Effector memory CD8-positive, alpha-beta T cell (primary cell): ENCODE data around the gene F11.
"Not testable (repeated sequence)": the region's sequence is repeated elsewhere in the genome, so short reads cannot be mapped to it uniquely, and the experiment has no call there.

Experiments
- ATAC-seq: fragments of 150-1000 bp; cut with Tn5 transposase; replicated peaks from 2 replicates; pipeline ENCODE4 v1.10.0; 2021; ENCODE audit warnings: mild to moderate bottlenecking, moderate library complexity
- DNase-seq, 3 experiments: peaks; one replicate each; pipeline ENCODE4 v3.0.0; 2021
- H3K27ac Mint-ChIP-seq, 2 donors: one replicate each; pipeline ENCODE4 v1.8.0; 2022; ENCODE audit warnings: mild to moderate bottlenecking in 2 of 2, mixed read lengths in 2 of 2, moderate library complexity in 2 of 2
- H3K27me3 Mint-ChIP-seq, 2 donors: one replicate each; pipeline ENCODE4 v1.8.0; 2022; ENCODE audit warnings: mixed read lengths in 2 of 2
- H3K36me3 Mint-ChIP-seq: one replicate; pipeline ENCODE4 v1.8.0; 2022; ENCODE audit warnings: mild to moderate bottlenecking, moderate library complexity, mixed read lengths; ENCODE audit not compliant: insufficient read depth
- H3K4me1 Mint-ChIP-seq, 2 donors: one replicate each; pipeline ENCODE4 v1.8.0; 2022; ENCODE audit warnings: low read depth in 2 of 2, mixed read lengths in 2 of 2
- H3K4me3 Mint-ChIP-seq, 2 donors: one replicate each; pipeline ENCODE4 v1.8.0; 2022; ENCODE audit warnings: mild to moderate bottlenecking in 2 of 2, mixed read lengths in 2 of 2, moderate library complexity in 2 of 2
- H3K9me3 Mint-ChIP-seq, 2 donors: one replicate each; pipeline ENCODE4 v1.8.0; 2022; ENCODE audit warnings: mixed read lengths in 2 of 2

The F11 gene

DNA sequence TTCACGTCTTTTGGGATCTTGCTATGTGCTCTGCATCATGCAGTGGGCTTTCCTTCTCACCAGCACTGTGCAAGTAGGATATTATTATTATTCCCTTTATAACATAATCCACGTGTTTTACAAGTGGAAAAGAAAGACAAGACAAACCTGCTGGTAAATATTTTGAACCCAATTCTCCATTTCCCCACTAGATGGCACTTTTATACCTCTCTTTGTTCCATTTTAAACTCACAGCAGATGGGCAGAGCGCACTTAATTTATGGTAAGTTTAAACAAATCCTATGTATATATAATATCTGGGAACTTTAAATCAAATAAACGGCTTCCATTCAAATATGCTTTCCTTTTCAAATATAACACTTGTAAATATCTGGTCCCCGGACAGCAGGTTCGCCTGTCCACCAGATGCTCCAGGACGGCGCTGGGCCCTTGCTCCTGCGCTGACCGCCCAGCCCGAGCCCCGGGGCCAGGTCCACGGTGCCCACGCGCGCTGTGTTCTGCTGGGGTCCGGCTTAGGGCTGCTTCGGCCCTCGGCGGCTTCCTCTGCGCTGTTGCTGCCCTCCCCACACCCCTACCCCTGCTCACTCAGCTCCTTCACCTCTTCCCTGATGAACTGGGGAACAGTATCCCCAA lies 31.1 kb downstream of the F11 start:
- peaks cover 34 to 66% of the 10 kb centered on the region in 2 donors for H3K27me3 Mint-ChIP-seq
- H3K27ac Mint-ChIP-seq, result no peak overlapping the region
- ATAC-seq (no peak), DNase-seq (no peak)
- H3K9me3 Mint-ChIP-seq, result no peaks in the 10 kb centered on the region
- H3K36me3 Mint-ChIP-seq, result no peaks in the 10 kb centered on the region
- H3K4me1 Mint-ChIP-seq, result peaks cover 3 to 4% of the 10 kb centered on the region in 2 donors
- no peak overlapping the region for H3K4me3 Mint-ChIP-seq

GRCh38 chr4:186298031-186298647 lies 32.1 kb downstream of the F11 start:
- ATAC-seq, result no peak
- Mint-ChIP-seq H3K4me1 (peaks cover 3 to 4% of the 10 kb centered on the region in 2 donors), H3K9me3 (no peaks in the 10 kb centered on the region), H3K27ac (no peak overlapping the region), H3K27me3 (peaks cover 38 to 62% of the 10 kb centered on the region in 2 donors), H3K4me3 (no peak overlapping the region), H3K36me3 (no peaks in the 10 kb centered on the region)
- DNase-seq, result no peak

- H3K4me1 Mint-ChIP-seq, result peaks cover 3 to 4% of the 10 kb centered on the region in 2 donors
- no peak for ATAC-seq
- no peak for DNase-seq
- H3K27me3 Mint-ChIP-seq, result peaks cover 38 to 62% of the 10 kb centered on the region in 2 donors
- no peak overlapping the region for H3K27ac Mint-ChIP-seq
- H3K36me3 Mint-ChIP-seq, result no peaks in the 10 kb centered on the region
- no peaks in the 10 kb centered on the region for H3K9me3 Mint-ChIP-seq
- H3K4me3 Mint-ChIP-seq, result no peak overlapping the region
Observed at GRCh38 chr4:186299291-186299690, 33.3 kb downstream of the F11 start.

DNA sequence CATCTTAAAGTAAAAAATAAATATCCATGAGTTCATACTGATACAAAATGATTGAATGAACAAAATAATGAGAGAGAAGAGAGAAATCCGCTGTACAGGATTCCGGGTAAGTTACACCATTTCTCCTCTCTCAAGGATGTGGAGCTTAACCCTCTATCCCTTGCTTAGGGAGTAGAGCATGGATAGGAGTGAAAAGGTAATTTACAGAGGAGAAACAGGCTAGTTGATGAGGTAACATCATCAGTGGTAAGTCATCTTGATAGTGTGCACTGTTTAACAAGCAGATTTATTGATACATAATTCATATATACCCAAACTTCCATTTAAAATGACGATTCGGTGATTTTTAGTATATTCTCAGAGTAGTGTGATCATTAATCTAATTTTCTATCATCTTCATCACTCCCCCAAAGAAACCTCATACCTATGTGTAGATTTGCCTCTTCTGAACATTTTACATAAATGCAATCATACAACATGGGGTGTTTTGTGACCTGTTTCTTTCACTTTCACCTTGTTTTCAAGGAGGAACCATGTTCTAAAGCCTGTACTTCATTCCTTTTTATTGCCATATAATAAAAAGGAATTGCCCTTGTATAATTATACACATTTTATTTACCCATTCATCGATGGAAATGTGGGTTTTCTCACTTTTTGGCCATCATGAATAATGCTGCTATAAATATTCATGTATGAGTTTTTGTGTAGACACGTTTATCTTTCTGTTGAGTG lies 34.8 kb downstream of the F11 start:
- H3K4me3 Mint-ChIP-seq, result no peak overlapping the region
- H3K27me3 Mint-ChIP-seq, result peaks cover 45 to 72% of the 10 kb centered on the region in 2 donors
- ATAC-seq (no peak), DNase-seq (no peak)
- no peak overlapping the region for H3K27ac Mint-ChIP-seq
- peaks cover 4 to 5% of the 10 kb centered on the region in 2 donors for H3K4me1 Mint-ChIP-seq
- H3K36me3 Mint-ChIP-seq, result no peaks in the 10 kb centered on the region
- H3K9me3 Mint-ChIP-seq, result no peaks in the 10 kb centered on the region

DNA sequence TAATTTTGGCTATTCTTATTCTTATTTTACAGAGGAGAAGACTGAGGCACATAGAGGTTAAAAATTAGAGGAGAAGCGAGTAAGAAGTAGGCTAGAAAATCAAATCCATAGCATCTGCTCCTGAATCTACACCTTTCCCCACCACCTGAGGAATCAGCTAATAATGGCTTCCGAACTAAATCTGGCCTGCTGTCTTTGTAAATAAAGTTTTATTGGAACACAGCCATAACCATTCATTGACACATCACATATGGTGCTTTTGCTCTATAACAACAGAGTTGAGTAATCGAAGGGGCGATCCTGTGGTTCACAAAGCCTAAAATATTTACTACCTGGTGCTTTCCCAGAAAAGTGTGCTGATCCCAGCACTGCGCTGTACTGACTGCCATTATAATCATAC lies 38.2 kb downstream of the F11 start:
- DNase-seq, result no peak

GRCh38 chr4:186304866-186305505 lies 39.0 kb downstream of the F11 start:
- no peak overlapping the region for H3K27ac Mint-ChIP-seq
- H3K9me3 Mint-ChIP-seq, result peaks cover 0 to 2% of the 10 kb centered on the region in 2 donors
- peaks cover 42 to 63% of the 10 kb centered on the region in 2 donors for H3K27me3 Mint-ChIP-seq

More for the DNA sequence above, 38.2 kb downstream of the F11 start:
- peaks cover 0 to 2% of the 10 kb centered on the region in 2 donors for H3K4me1 Mint-ChIP-seq
- H3K4me3 Mint-ChIP-seq, result no peak overlapping the region
- peaks cover 49 to 69% of the 10 kb centered on the region in 2 donors for H3K27me3 Mint-ChIP-seq
- ATAC-seq, result no peak
- H3K9me3 Mint-ChIP-seq, result peaks cover 0 to 2% of the 10 kb centered on the region in 2 donors
- H3K27ac Mint-ChIP-seq, result no peak overlapping the region
- no peaks in the 10 kb centered on the region for H3K36me3 Mint-ChIP-seq

GRCh38 chr4:186307497-186307896 lies 41.5 kb downstream of the F11 start:
- Mint-ChIP-seq H3K36me3 (no peaks in the 10 kb centered on the region), H3K9me3 (peaks cover 0 to 2% of the 10 kb centered on the region in 2 donors), H3K4me3 (no peak overlapping the region), H3K4me1 (peaks cover 0 to 2% of the 10 kb centered on the region in 2 donors), H3K27me3 (peaks cover 48 to 66% of the 10 kb centered on the region in 2 donors), H3K27ac (no peak overlapping the region)
- DNase-seq (no peak), ATAC-seq (no peak)

More at GRCh38 chr4:186304866-186305505, 39.0 kb downstream of the F11 start:
- H3K4me3 Mint-ChIP-seq, result no peak overlapping the region
- ATAC-seq (no peak), DNase-seq (no peak)
- H3K4me1 Mint-ChIP-seq, result peaks cover 0 to 2% of the 10 kb centered on the region in 2 donors
- no peaks in the 10 kb centered on the region for H3K36me3 Mint-ChIP-seq

DNA sequence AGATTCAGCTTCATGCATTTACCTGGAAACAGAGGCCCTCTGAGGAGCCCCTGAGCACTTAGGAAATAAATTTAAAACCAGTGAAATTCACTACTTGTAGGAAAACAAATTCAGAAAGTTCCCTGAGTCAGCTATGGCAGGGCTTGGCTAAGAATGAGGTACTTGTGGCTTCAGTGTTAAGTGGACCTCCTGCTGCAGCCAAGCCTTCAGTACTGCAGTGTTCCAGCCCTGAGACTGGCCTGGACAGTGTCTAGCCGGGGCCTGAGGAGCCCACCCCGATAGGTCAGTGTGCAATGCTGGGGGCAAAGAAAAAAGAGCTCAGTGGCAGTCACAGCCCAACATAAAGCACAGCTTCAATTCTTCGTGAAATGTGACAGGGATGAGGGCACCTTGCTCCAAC lies 41.9 kb downstream of the F11 start:
- no peak for ATAC-seq
- DNase-seq, result no peak
- no peak overlapping the region for H3K4me3 Mint-ChIP-seq
- peaks cover 0 to 2% of the 10 kb centered on the region in 2 donors for H3K9me3 Mint-ChIP-seq
- H3K36me3 Mint-ChIP-seq, result no peaks in the 10 kb centered on the region
- peaks cover 0 to 2% of the 10 kb centered on the region in 2 donors for H3K4me1 Mint-ChIP-seq
- H3K27me3 Mint-ChIP-seq, result peaks cover 48 to 66% of the 10 kb centered on the region in 2 donors
- no peak overlapping the region for H3K27ac Mint-ChIP-seq

DNA sequence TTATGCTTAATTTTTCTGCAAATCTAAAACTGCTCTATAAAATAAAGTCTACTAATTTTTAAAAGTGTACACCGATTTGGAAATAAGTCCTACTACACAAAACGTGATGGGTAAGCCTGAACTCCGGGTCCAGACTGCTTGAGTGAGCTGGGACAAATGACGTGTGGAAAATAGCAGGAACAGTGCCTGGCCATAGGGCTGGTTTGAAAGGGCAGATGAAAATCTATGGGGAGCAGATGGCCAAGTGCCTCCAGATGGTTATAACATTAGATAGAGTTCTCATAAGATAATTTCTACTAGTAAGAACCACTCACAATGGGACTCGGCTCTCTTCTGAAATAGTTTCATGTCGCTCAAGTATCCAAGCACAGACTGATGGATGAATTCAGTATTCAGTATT lies 52.5 kb downstream of the F11 start:
- ATAC-seq, result no peak
- Mint-ChIP-seq H3K9me3 (no peaks in the 10 kb centered on the region), H3K4me1 (no peaks in the 10 kb centered on the region), H3K4me3 (no peak overlapping the region), H3K27me3 (peaks cover 0 to 15% of the 10 kb centered on the region in 2 donors), H3K27ac (no peak overlapping the region), H3K36me3 (no peaks in the 10 kb centered on the region)
- no peak for DNase-seq

DNA sequence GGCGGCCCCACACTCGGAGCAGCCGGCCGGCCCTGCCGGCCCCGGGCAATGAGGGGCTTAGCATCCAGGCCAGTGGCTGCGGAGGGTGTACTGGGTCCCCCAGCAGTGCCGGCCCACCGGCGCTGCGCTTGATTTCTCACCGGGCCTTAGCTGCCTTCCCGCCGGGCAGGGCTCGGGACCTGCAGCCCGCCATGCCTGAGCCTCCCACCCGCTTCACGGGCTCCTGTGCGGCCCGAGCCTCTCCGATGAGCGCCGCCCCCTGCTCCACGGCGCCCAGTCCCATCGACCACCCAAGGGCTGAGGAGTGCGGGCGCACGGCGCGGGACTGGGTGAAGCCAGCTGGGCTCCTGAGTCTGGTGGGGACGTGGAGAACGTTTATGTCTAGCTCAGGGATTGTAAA lies 58.7 kb downstream of the F11 start:
- not testable (repeated sequence) for H3K4me1 Mint-ChIP-seq, H3K36me3 Mint-ChIP-seq, ATAC-seq, H3K4me3 Mint-ChIP-seq, H3K27ac Mint-ChIP-seq, H3K27me3 Mint-ChIP-seq, H3K9me3 Mint-ChIP-seq, DNase-seq

DNA sequence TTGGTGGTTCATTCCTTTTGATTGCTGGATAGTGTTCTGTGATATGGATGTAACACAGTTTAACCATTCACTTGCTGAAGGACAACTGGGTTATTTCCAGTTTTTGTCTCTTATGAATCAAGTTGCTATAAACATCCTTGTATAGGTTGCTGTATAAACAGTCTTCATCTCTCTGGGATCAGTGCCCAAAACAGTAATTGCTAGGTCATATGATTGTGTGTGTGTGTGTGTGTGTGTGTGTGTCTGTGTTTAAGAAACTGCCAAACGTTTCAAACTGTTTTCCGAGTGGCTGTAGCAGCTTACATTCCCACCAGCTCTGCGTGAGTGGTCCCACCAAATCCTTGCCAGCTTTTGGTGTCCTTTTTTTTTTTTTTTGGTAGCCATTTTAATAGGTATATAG lies 60.4 kb downstream of the F11 start:
- no peak for DNase-seq
- H3K27ac Mint-ChIP-seq, result no peak overlapping the region

DNA sequence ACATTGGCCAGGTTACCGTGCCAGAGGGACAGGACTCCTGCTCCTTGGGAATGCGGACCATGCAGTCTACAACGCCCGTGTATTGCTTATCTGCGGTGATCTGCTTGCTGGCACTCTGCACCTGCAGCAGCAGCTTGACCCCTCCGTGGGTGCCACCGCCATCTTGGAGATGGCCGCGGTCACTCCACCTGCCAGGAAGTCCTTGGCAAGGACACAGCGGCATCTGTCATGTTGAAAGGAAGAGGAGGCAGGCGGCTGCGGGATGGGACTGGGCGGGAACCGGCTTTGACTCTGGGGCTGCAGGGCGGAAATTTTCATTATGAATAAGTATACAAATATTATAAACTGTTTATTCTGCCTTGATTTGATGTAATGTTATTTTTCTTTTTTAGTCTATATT lies 63.4 kb downstream of the F11 start:
- Mint-ChIP-seq H3K36me3 (no peaks in the 10 kb centered on the region), H3K9me3 (peaks cover 7 to 26% of the 10 kb centered on the region in 2 donors), H3K27ac (no peak overlapping the region), H3K4me3 (no peak overlapping the region), H3K4me1 (no peaks in the 10 kb centered on the region), H3K27me3 (no peaks in the 10 kb centered on the region)
- ATAC-seq, result no peak
- DNase-seq, result no peak

More for the DNA sequence above, 60.4 kb downstream of the F11 start:
- Mint-ChIP-seq H3K4me3 (no peak overlapping the region), H3K9me3 (peaks cover 0 to 7% of the 10 kb centered on the region in 2 donors), H3K4me1 (no peaks in the 10 kb centered on the region), H3K36me3 (no peaks in the 10 kb centered on the region), H3K27me3 (peaks cover 0 to 9% of the 10 kb centered on the region in 2 donors)
- no peak for ATAC-seq

GRCh38 chr4:186330368-186330767 lies 64.4 kb downstream of the F11 start:
- Mint-ChIP-seq H3K9me3 (peaks cover 7 to 26% of the 10 kb centered on the region in 2 donors), H3K4me1 (no peaks in the 10 kb centered on the region), H3K27ac (no peak overlapping the region)

More at GRCh38 chr4:186330368-186330767, 64.4 kb downstream of the F11 start:
- Mint-ChIP-seq H3K36me3 (no peaks in the 10 kb centered on the region), H3K27me3 (no peaks in the 10 kb centered on the region), H3K4me3 (no peak overlapping the region)
- DNase-seq, result no peak
- ATAC-seq, result no peak
